ENCODE data around the gene HUS1.

DNA sequence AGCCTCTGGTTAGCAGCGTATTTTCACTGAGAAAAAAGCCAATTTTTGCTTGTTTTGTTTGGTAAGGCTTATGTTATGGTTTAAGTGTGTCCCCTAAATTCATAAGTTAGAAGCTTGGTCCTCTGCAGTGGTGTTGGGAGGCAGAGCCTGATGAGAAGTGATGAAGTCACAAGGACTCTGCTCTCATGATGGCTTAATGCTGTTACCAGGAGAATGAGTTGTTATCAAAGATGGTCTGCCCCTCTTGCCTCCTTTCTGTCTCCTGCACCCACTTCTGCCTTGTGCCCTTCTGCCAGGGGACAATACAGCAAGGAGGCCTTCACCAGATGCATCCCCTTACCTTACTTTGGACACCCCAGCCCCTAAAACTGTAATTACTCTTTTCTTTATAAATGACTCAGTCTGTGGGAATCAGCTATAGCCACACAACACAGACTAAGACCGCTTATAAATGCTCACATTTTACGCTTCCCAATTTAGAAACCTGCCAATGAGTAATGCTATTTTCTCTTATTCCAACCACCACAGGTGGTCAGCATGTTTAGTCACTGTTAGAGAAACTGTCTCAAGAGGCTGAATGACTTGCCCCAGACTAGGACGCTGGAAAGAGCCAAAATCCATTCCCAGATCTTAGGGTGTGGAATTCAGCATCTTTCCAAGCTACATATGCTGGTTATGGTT lies 25.0 kb downstream of the HUS1 start:
- TF ChIP-seq, protein P1, sequence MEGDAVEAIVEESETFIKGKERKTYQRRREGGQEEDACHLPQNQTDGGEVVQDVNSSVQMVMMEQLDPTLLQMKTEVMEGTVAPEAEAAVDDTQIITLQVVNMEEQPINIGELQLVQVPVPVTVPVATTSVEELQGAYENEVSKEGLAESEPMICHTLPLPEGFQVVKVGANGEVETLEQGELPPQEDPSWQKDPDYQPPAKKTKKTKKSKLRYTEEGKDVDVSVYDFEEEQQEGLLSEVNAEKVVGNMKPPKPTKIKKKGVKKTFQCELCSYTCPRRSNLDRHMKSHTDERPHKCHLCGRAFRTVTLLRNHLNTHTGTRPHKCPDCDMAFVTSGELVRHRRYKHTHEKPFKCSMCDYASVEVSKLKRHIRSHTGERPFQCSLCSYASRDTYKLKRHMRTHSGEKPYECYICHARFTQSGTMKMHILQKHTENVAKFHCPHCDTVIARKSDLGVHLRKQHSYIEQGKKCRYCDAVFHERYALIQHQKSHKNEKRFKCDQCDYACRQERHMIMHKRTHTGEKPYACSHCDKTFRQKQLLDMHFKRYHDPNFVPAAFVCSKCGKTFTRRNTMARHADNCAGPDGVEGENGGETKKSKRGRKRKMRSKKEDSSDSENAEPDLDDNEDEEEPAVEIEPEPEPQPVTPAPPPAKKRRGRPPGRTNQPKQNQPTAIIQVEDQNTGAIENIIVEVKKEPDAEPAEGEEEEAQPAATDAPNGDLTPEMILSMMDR (IDR thresholded peaks at IDR 0.05; ENCODE audit: low read depth, low read length, poor library complexity, severe bottlenecking), result no peak
- TF ChIP-seq EZH2phosphoT487 (IDR thresholded peaks at IDR 0.05; ENCODE audit: borderline replicate concordance, low read length), result no peak
